PC-3 (cell line): Measurements from ENCODE around the gene LPCAT1. TPM values are rescaled to one million over a fixed set of nuclear protein-coding genes. Genes with fewer than 3 reads are reported as not detected.

Experiments used
- ATAC-seq: fragments of 200-7000 bp; cut with Tn5 transposase; 2 replicates; pipeline ENCODE4 v1.9.1; 2020; ENCODE audit warnings: mild to moderate bottlenecking, moderate library complexity
- BruUV-seq: library from RNA; stranded (reverse); fragments of 400-500 nt; replicated peaks from 2 replicates; lab custom pipeline; 2021; lab: Mats Ljungman, UMichigan
- CTCF ChIA-PET: fragments of 300-600 bp; sonication (Branson Sonifier 250); formaldehyde crosslinking; loops from one replicate; lab custom pipeline; 2022; ENCODE audit warnings: antibody characterized with exemption; lab: Charles Lee
- POLR2A ChIA-PET: fragments of 300-600 bp; sonication (Branson Sonifier 250); formaldehyde crosslinking; loops from one replicate; lab custom pipeline; 2022; ENCODE audit warnings: antibody characterized with exemption; ENCODE audit not compliant: unreplicated experiment; lab: Charles Lee
- DNase-seq: peaks from one replicate; pipeline ENCODE4 v3.0.0-alpha.2; 2015
- H2AFZ ChIP-seq: fragments of 300-600 bp; sonication (generic); 2 replicates; pipeline ENCODE4 v1.6.0; 2016; ENCODE audit warnings: antibody characterized with exemption, low read length
- H3F3A ChIP-seq: fragments of 300-600 bp; sonication (generic); one replicate; pipeline ENCODE4 v1.6.0; 2017; ENCODE audit warnings: antibody characterized with exemption, low read length, control low read depth, mild to moderate bottlenecking; ENCODE audit not compliant: unreplicated experiment
- H3K27ac ChIP-seq: fragments of 300-600 bp; sonication (generic); 2 replicates; pipeline ENCODE4 v1.5.1; 2016; ENCODE audit warnings: mild to moderate bottlenecking, low read length
- H3K27me3 ChIP-seq: fragments of 300-600 bp; sonication (generic); 2 replicates; pipeline ENCODE4 v1.6.1; 2016; ENCODE audit warnings: low read length, mixed read lengths
- H3K36me3 ChIP-seq: fragments of 300-600 bp; sonication (generic); 2 replicates; pipeline ENCODE4 v1.6.1; 2016; ENCODE audit warnings: low read depth, mixed run types, low read length, mixed read lengths
- H3K4me1 ChIP-seq: fragments of 300-600 bp; sonication (generic); 2 replicates; pipeline ENCODE4 v1.5.1; 2016; ENCODE audit warnings: low read length; ENCODE audit not compliant: insufficient read depth
- H3K4me2 ChIP-seq: fragments of 300-600 bp; sonication (generic); 2 replicates; pipeline ENCODE4 v1.6.0; 2016; ENCODE audit warnings: low read length
- H3K4me3 ChIP-seq: fragments of 300-600 bp; sonication (generic); 2 replicates; pipeline ENCODE4 v1.5.1; 2016; ENCODE audit warnings: mild to moderate bottlenecking, low read length, mixed read lengths
- H3K79me2 ChIP-seq: fragments of 300-600 bp; sonication (generic); 2 replicates; pipeline ENCODE4 v1.6.1; 2017; ENCODE audit warnings: low read length, mixed read lengths
- H3K9ac ChIP-seq: fragments of 300-600 bp; sonication (generic); 2 replicates; pipeline ENCODE4 v1.6.0; 2016; ENCODE audit warnings: mild to moderate bottlenecking, low read length
- H3K9me2 ChIP-seq: fragments of 300-600 bp; sonication (generic); replicated peaks from 2 replicates; pipeline ENCODE4 v1.6.1; 2016; ENCODE audit warnings: mixed run types, low read length, mixed read lengths
- H3K9me3 ChIP-seq: fragments of 300-600 bp; sonication (generic); 2 replicates; pipeline ENCODE4 v1.6.1; 2016; ENCODE audit warnings: low read length, mixed read lengths
- H4K20me1 ChIP-seq: fragments of 300-600 bp; sonication (generic); 2 replicates; pipeline ENCODE4 v1.6.1; 2016; ENCODE audit warnings: low read length, mixed read lengths
- CTCF ChIP-seq: fragments of 300-600 bp; sonication (generic); conservative IDR thresholded peaks from 2 replicates; pipeline ENCODE4 v1.5.1; 2017; ENCODE audit warnings: antibody characterized with exemption, low read depth, mild to moderate bottlenecking, low read length
- EZH2 ChIP-seq: fragments of 300-600 bp; sonication (generic); IDR thresholded peaks from one replicate; pipeline ENCODE4 v1.6.1; 2017; ENCODE audit warnings: antibody characterized with exemption, mild to moderate bottlenecking, low read length; ENCODE audit not compliant: unreplicated experiment
- EZH2phosphoT487 ChIP-seq: fragments of 300-600 bp; sonication (generic); IDR thresholded peaks from 2 replicates; pipeline ENCODE4 v1.6.1; 2018; ENCODE audit warnings: mild to moderate bottlenecking, antibody characterized with exemption, low read length, borderline replicate concordance
- intact Hi-C: fragments of 100-400 bp; cut with micrococcal nuclease; formaldehyde crosslinking; loops from 2 replicates; pipeline ENCODE4 v1.9.0; 2023
- total RNA-seq: library from RNA; depleted of rRNA; stranded (reverse); fragments of >200 nt; gene quantifications from 2 replicates; pipeline ENCODE4 v1.2.3, GENCODE V29; 2014

LPCAT1 gene
- total RNA-seq, 1 experiment from 2014 or later = 121 TPM

GRCh38 chr5:1436036-1436435 lies 87.7 kb downstream of the LPCAT1 start:
- ATAC-seq (no peak), DNase-seq (no peak)
- Histone ChIP-seq H3K9ac (no peak overlapping the region), H3K4me2 (no peak overlapping the region), H4K20me1 (no peaks in the 10 kb centered on the region), H3K79me2 (no peaks in the 10 kb centered on the region), H3K4me1 (peaks cover 4% of the 10 kb centered on the region; the same call in 1 of the 2 replicates), H3K9me2 (no peaks in the 10 kb centered on the region), H2AFZ (no peak overlapping the region), H3K36me3 (no peaks in the 10 kb centered on the region), H3K27ac (no peak overlapping the region), H3K4me3 (no peak overlapping the region), H3F3A (no peaks in the 10 kb centered on the region), H3K9me3 (no peaks in the 10 kb centered on the region), H3K27me3 (peaks cover 8% of the 10 kb centered on the region; the same call in 1 of the 2 replicates)
- POLR2A ChIA-PET = no interaction called here
- TF ChIP-seq EZH2 (no peak), CTCF (no peak), EZH2phosphoT487 (no peak)
- CTCF ChIA-PET = no interaction called here
- intact Hi-C loops = no loop called here
- no TSS peak for BruUV-seq

DNA sequence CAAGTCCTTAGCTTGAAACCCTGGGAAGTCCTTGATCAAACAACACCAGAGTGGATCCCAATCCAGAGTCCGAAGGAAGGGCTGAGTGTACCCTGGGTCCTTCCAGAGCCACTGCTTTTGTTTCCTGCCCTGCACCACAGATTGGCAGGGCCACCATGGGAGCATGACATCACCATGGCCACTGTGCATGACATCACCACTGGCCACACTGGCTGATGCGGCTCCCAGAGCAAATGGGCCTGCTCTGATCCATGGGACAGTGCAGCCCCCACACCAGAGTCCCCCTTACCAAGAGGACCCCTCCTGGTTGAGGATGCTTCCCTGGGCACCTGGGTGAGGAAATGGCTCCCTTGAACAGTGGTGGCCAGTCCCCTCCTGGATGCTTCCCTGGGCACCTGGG lies 88.4 kb downstream of the LPCAT1 start:
- H3F3A ChIP-seq = no peaks in the 10 kb centered on the region
- peaks cover 4% of the 10 kb centered on the region; the same call in 1 of the 2 replicates for H3K4me1 ChIP-seq
- ChIA-PET POLR2A (no interaction called here), CTCF (no interaction called here)
- no peak for DNase-seq
- H3K79me2 ChIP-seq = no peaks in the 10 kb centered on the region
- H3K36me3 ChIP-seq = no peaks in the 10 kb centered on the region
- no peak overlapping the region for H3K27ac ChIP-seq
- no peak for ATAC-seq
- intact Hi-C loops = no loop called here
- no peak overlapping the region for H3K9ac ChIP-seq
- H4K20me1 ChIP-seq = no peaks in the 10 kb centered on the region
- H3K4me2 ChIP-seq = no peak overlapping the region
- no peaks in the 10 kb centered on the region for H3K9me2 ChIP-seq
- H3K4me3 ChIP-seq = no peak overlapping the region
- BruUV-seq = no TSS peak
- peaks cover under 1% of the 10 kb centered on the region for H3K27me3 ChIP-seq
- no peaks in the 10 kb centered on the region for H3K9me3 ChIP-seq
- H2AFZ ChIP-seq = no peak overlapping the region
- TF ChIP-seq EZH2phosphoT487 (no peak), CTCF (no peak), EZH2 (no peak)

GRCh38 chr5:1432296-1432695 lies 91.5 kb downstream of the LPCAT1 start:
- TF ChIP-seq EZH2 = no peak
- TF ChIP-seq CTCF = no peak
- no peak for TF ChIP-seq EZH2phosphoT487
- H4K20me1 ChIP-seq = no peaks in the 10 kb centered on the region
- H2AFZ ChIP-seq = no peak overlapping the region
- no peaks in the 10 kb centered on the region for H3F3A ChIP-seq
- H3K27me3 ChIP-seq = no peaks in the 10 kb centered on the region; the same call in 1 of the 2 replicates
- ATAC-seq = no peak
- no peak overlapping the region for H3K4me2 ChIP-seq
- no peak overlapping the region for H3K4me3 ChIP-seq
- intact Hi-C loops = no loop called here
- DNase-seq = no peak
- H3K9me3 ChIP-seq = no peaks in the 10 kb centered on the region
- no peak overlapping the region for H3K27ac ChIP-seq
- 0 out of 2 replicates have a peak, but pooled peaks cover under 1% of the 10 kb centered on the region for H3K4me1 ChIP-seq
- ChIA-PET POLR2A (no interaction called here), CTCF (no interaction called here)
- H3K9me2 ChIP-seq = no peaks in the 10 kb centered on the region
- H3K36me3 ChIP-seq = no peaks in the 10 kb centered on the region
- H3K9ac ChIP-seq = no peak overlapping the region
- H3K79me2 ChIP-seq = no peaks in the 10 kb centered on the region
- BruUV-seq = no TSS peak
